Heart right ventricle (tissue), 16 donors: ENCODE data around the gene KLHL2. TPM values are rescaled to one million over a fixed set of nuclear protein-coding genes. Genes with fewer than 3 reads are reported as not detected.

ENCODE experiments used
- ATAC-seq, 8 donors: fragments of 200-7000 bp; cut with Tn5 transposase; one replicate each; pipeline ENCODE4 v1.9.1; 2020; ENCODE audit warnings: mild to moderate bottlenecking in 8 of 8, moderate library complexity in 8 of 8, moderate number of reproducible peaks in 1 of 8
- DNase-seq, 2 donors: peaks; one replicate each; pipeline ENCODE4 v3.0.0-alpha.2; 2020
- H3K27ac ChIP-seq, 10 donors: fragments of 200-600 bp; sonication (generic) in 2 of 10; one replicate each; pipeline versions ENCODE4 v1.5.0 to v1.8.0; 2020 to 2022; ENCODE audit warnings: mild to moderate bottlenecking in 3 of 10
- H3K27me3 ChIP-seq, 7 donors: fragments of 200-600 bp; one replicate each; pipeline ENCODE4 v1.8.0; 2021 to 2022; ENCODE audit warnings: mild to moderate bottlenecking in 2 of 7
- H3K36me3 ChIP-seq, 9 donors: fragments of 200-600 bp; sonication (generic) in 1 of 9; one replicate each; pipeline versions ENCODE4 v1.5.0 to v1.8.0; 2020 to 2022; ENCODE audit warnings: mild to moderate bottlenecking in 2 of 9
- H3K4me1 ChIP-seq, 9 donors: fragments of 200-600 bp; sonication (generic) in 1 of 9; one replicate each; pipeline versions ENCODE4 v1.5.0 to v1.8.0; 2020 to 2022; ENCODE audit warnings: mild to moderate bottlenecking in 4 of 9
- H3K4me3 ChIP-seq, 10 donors: fragments of 200-600 bp; sonication (generic) in 2 of 10; one replicate each; pipeline versions ENCODE4 v1.5.0 to v1.8.0; 2020 to 2022; ENCODE audit warnings: mild to moderate bottlenecking in 7 of 10, moderate library complexity in 2 of 10
- H3K9me3 ChIP-seq, 11 donors: fragments of 200-600 bp in 10 of 11; sonication (generic) in 2 of 11; one replicate each; pipeline versions ENCODE4 v1.5.0 to v1.8.0; 2013 to 2022; ENCODE audit warnings: mild to moderate bottlenecking in 2 of 11, control low read depth in 1 of 11, moderate library complexity in 1 of 11
- CTCF ChIP-seq, 9 donors: fragments of 200-600 bp; sonication (generic) in 2 of 9; IDR thresholded peaks; one replicate each; pipeline versions ENCODE4 v1.5.0 to v1.8.0; 2021 to 2022; ENCODE audit warnings: antibody characterized with exemption in 9 of 9, mild to moderate bottlenecking in 5 of 9, moderate library complexity in 1 of 9
- WGBS, 2 donors: extraction: QIAGEN DNeasy Blood & Tissue Kit; methylation state at CpG; one replicate each; pipeline ENCODE4 v1.1.7; 2013; ENCODE audit warnings: inconsistent platforms in 1 of 2; 5-methylcytosine and 5-hydroxymethylcytosine counted together
- intact Hi-C, 10 donors: fragments of 100-400 bp; cut with DNase I; formaldehyde crosslinking; loops; one replicate each; pipeline versions ENCODE4 v1.11.1 to v1.14.2; 2022
- polyA plus RNA-seq, 2 donors: library from polyadenylated mRNA; stranded (reverse); fragments of 200-250 nt; gene quantifications; one replicate each; pipeline ENCODE4 v1.2.3, GENCODE V29; 2013
- total RNA-seq, 10 donors: library from RNA; stranded (reverse); fragmentation: NEBNext Ultra II Directional in 3 of 10; extraction: Animal tissue kit (Norgen Biotek cat#: 25700) in 3 of 10; gene quantifications; one replicate each; pipeline versions ENCODE4 v1.2.1 to v1.2.4, GENCODE V29; 2021 to 2023
- donor health status: Arrhythmogenic right ventricular cardiomyopathy.
- donor health status: ischemic (EF 13 %, LVEDD 7.1; RV severe dilation, severe dysfunction).
- donor health status: healthy with polysubstance abuse.
- donor health status: DM: no; HTN: yes; CAD: no.
- donor health status: DM: no; HTN: no; CAD: no.
- donor health status: ischemic (EF 25% LVEDD 6.9; RV normal size, moderate dysfunction).
- donor health status: ischemic (EF 25% LVEDD 5.7; RV mildly dilated, moderate dysfunction).
- donor health status: healthy.
- donor health status: DM: yes; HTN: yes; CAD: no.
- donor health status: Ischemic cardiomyopathy.
- donor health status: ischemic (EF 35%, LVEDD 5.7; RV mildly dilated, moderate dysfunction).
- donor health status: nonischemic (EF 11% LVEDD 7.7; RV severe dilation, severe dysfunction).
- donor health status: DM: yes; HTN: yes; CAD: no.
- donor health status: PGD.
- donor health status: ischemic (EF 29% LVEDD 5.4; RV normal size, mild dysfunction).
- donor health status: nonischemic (EF 23%, LVEDD 6.1; RV moderate dilation, normal function).

KLHL2 gene
- total and polyA plus RNA-seq, 12 donors = 6.0 to 14.7 (median 10.9) TPM

- Histone ChIP-seq H3K4me1 (peaks cover 4 to 62% (median 24%) of the 10 kb centered on the region in 9 donors), H3K4me3 (peak overlapping the region; percentile 28 to 91 (median 84)), H3K27me3 (no peaks in the 10 kb centered on the region), H3K36me3 (no peaks in the 10 kb centered on the region), H3K27ac (peak overlapping the region in 9 of 10 donors; percentile 56 to 94 (median 86)), H3K9me3 (no peaks in the 10 kb centered on the region)
- TF ChIP-seq CTCF (IDR thresholded peaks at IDR 0.05) = no peak
- intact Hi-C loops = loop anchor here in 9 of 10 donors (5.0 to 10.0 kb wide), 3 partner anchors 72 to 120 kb away; partner anchors contain the start of gene MSMO1 (in 9 of the 9)
- DNase-seq (peak in 1 of 2 donors; percentile 9), ATAC-seq (peak in 6 of 8 donors; percentile 5 to 48 (median 22))
- 0 to 1% methylated on average over 27 to 28 of the region's 28 CpGs for WGBS, 2 donors
These were observed 338 bp upstream of the KLHL2 start for GRCh38 chr4:165207016-165207430.

- ATAC-seq = peak in 3 of 8 donors; percentile 5 to 19 (median 5)
- Histone ChIP-seq H3K4me1 (peaks cover 4 to 72% (median 24%) of the 10 kb centered on the region in 9 donors), H3K27me3 (no peaks in the 10 kb centered on the region), H3K4me3 (peak overlapping the region; percentile 46 to 91 (median 84)), H3K36me3 (no peaks in the 10 kb centered on the region), H3K9me3 (no peaks in the 10 kb centered on the region), H3K27ac (peak overlapping the region; percentile 62 to 94 (median 86))
- no peak for TF ChIP-seq CTCF (IDR thresholded peaks at IDR 0.05)
- intact Hi-C loops = loop anchor here in 9 of 10 donors (5.0 to 10.0 kb wide), 3 partner anchors 73 to 119 kb away; partner anchors contain the start of gene MSMO1 (in 9 of the 9)
- DNase-seq = no peak
- WGBS, 2 donors = 9 to 12% methylated on average over 13 of the region's 13 CpGs
These were observed 876 bp downstream of the KLHL2 start for GRCh38 chr4:165208221-165208652.

- intact Hi-C loops = loop anchor here in 9 of 10 donors (5.0 to 10.0 kb wide), 3 partner anchors 74 to 118 kb away; partner anchors contain the start of gene MSMO1 (in 9 of the 9)
- Histone ChIP-seq H3K9me3 (no peaks in the 10 kb centered on the region), H3K27me3 (no peaks in the 10 kb centered on the region), H3K4me3 (peak overlapping the region in 9 of 10 donors; percentile 76 to 91 (median 86)), H3K4me1 (peaks cover 4 to 75% (median 24%) of the 10 kb centered on the region in 9 donors), H3K27ac (peak overlapping the region in 2 of 10 donors; percentile 86 to 93), H3K36me3 (no peaks in the 10 kb centered on the region)
- ATAC-seq (no peak), DNase-seq (no peak)
- 37% methylated on average over 10 of the region's 10 CpGs for WGBS, 2 donors
- no peak for TF ChIP-seq CTCF (IDR thresholded peaks at IDR 0.05)
These were observed 1.5 kb downstream of the KLHL2 start for GRCh38 chr4:165208741-165209388.

GRCh38 chr4:165209796-165210195, 2.4 kb downstream of the KLHL2 start:
- DNase-seq (no peak), ATAC-seq (no peak)
- Histone ChIP-seq H3K9me3 (no peaks in the 10 kb centered on the region), H3K27ac (no peak overlapping the region), H3K36me3 (no peaks in the 10 kb centered on the region), H3K27me3 (no peaks in the 10 kb centered on the region), H3K4me3 (no peak overlapping the region), H3K4me1 (peaks cover 4 to 75% (median 30%) of the 10 kb centered on the region in 9 donors)
- intact Hi-C loops = loop anchor here in 9 of 10 donors (5.0 to 10.0 kb wide), 3 partner anchors 75 to 118 kb away; partner anchors contain the start of gene MSMO1 (in 9 of the 9)
- WGBS, 2 donors = 90 to 94% methylated on average over 5 of the region's 5 CpGs
- no peak for TF ChIP-seq CTCF (IDR thresholded peaks at IDR 0.05)
